GM19035 (cell line): ENCODE data around the gene SLC25A11.

Experiments used
- ATAC-seq: cut with Tn5 transposase; IDR thresholded peaks from one replicate; pipeline ENCODE4 v1.9.1; 2021; ENCODE audit not compliant: unreplicated experiment

The SLC25A11 gene

DNA sequence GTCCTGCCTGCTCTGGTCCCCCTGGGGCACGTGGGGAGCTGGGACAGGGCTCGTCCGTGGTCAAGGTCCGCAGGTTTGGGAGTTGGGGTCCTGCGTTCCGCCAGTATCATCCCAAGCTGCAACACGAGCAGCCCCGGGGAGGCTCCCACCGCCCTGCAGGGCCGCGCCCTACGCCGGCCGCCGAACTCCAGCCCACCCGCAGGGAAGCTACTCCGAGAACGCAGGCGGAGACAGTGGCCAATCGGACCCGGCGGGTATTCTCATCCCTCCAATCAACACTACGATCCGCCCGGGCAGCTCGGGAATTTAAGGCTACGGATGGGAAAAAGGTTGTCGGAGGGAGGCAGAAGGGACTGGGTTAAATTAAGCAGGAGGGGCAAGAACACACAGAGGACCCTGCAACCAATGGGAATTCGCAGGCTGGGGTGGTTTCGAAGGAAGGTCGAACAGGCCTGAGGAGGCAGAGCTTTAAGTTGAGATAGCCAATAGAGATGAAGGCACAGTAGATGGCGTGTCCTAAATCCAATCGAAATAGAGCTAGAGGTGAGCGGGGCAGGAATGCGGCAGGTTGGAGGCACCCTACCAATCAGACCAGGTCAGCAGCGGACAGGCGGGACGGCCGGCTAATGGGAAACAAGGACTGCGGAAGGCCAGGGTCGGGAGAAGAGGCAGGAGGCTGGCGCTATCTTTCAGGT is 27.1 kb upstream of the SLC25A11 start:
- peak; percentile 80 for ATAC-seq

GRCh38 chr17:4965311-4965986 is 25.6 kb upstream of the SLC25A11 start:
- ATAC-seq = no peak

- no peak for ATAC-seq
Measured at GRCh38 chr17:4960279-4960922, 20.6 kb upstream of the SLC25A11 start.

DNA sequence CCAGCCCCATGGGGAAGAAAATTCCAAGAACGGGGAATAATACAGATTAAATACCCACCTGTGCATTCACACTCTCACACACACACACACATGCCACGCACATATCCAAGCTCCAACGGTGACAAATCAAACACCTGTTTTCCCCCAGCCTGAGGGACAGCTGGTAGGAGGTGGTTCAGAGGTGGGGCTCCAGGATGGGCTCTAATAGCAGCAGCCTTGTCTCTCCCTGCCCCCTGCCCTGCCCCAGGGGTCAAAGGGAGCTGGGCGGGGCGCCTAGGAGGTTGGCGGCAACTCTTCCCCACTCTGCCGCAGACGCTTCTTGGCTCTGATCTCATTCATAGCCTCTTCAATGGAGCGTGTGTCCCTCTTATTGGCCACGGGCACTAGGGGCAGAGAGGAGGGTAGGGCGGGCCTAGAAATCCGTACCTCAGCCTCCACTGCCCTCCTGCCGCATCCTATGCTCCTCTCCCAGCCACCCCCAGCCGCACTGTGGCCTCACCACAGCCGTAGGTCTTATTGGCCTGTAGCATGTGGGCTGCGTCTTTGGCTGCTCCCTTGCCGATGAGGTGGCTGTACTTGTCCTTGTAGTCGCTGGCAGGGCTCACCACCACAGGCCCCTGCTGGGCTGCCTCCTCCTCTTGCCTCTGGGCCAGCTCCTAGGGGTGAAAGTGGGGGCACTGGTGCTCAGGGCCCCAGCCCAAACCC is 19.6 kb upstream of the SLC25A11 start:
- ATAC-seq = no peak

- ATAC-seq = no peak
Measured at GRCh38 chr17:4958102-4958501, 18.3 kb upstream of the SLC25A11 start.

DNA sequence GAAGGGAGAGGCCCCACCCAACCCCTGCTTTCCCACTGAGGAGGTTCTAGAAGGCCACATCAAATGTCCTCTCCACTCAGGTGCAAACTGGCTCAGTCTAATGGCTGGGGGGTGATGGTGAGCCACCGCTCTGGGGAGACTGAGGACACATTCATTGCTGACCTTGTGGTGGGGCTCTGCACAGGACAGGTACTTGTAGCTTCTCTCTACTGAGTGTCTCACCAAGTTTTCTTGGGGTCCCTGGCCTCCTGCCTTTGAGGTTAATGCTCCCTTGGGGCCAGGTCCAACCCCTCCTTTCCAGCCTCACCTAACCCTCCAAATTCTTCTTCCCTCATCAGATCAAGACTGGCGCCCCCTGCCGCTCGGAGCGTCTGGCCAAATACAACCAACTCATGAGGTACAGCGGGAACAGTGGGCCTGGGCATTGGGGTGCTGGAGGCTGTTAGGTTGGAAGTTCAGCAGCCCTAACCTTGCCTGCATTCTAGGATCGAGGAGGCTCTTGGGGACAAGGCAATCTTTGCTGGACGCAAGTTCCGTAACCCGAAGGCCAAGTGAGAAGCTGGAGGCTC is 16.7 kb upstream of the SLC25A11 start:
- ATAC-seq = no peak

- ATAC-seq = no peak
Measured at GRCh38 chr17:4955091-4955490, 15.2 kb upstream of the SLC25A11 start.

- no peak for ATAC-seq
Measured at GRCh38 chr17:4953451-4953961, 13.7 kb upstream of the SLC25A11 start.

- no peak for ATAC-seq
Measured at GRCh38 chr17:4951486-4951885, 11.6 kb upstream of the SLC25A11 start.

- no peak for ATAC-seq
Measured at GRCh38 chr17:4950746-4951204, 10.9 kb upstream of the SLC25A11 start, which contains the start of gene ENO3. Gene ENO3 (plus strand): TSS chr17:4951119. CDS start chr17:4951830, 711 bp downstream.

GRCh38 chr17:4950075-4950745 is 10.4 kb upstream of the SLC25A11 start:
- ATAC-seq = peak; percentile 0

GRCh38 chr17:4949321-4950074 is 9.7 kb upstream of the SLC25A11 start:
- ATAC-seq = peak; percentile 39

DNA sequence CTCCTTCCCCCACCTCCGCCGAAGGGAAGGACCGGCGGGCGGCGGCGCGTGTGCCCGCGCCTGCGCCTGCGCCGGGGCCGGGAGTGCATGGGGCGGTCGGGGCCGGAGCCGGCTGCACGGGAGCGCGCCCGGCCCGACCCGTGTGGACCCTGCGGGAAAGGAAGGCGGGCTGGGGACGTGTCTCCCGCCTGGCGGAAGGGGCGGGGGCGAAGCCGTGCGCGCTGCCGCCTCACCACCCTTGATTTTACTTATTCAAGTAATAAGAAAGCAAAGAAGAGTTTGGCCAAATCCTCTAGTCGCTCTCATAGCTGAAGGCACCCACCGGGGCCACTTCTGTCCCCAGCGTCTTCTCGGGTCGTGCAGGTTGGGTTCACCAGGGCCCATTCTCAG is 9.1 kb upstream of the SLC25A11 start:
- ATAC-seq = peak; percentile 36

DNA sequence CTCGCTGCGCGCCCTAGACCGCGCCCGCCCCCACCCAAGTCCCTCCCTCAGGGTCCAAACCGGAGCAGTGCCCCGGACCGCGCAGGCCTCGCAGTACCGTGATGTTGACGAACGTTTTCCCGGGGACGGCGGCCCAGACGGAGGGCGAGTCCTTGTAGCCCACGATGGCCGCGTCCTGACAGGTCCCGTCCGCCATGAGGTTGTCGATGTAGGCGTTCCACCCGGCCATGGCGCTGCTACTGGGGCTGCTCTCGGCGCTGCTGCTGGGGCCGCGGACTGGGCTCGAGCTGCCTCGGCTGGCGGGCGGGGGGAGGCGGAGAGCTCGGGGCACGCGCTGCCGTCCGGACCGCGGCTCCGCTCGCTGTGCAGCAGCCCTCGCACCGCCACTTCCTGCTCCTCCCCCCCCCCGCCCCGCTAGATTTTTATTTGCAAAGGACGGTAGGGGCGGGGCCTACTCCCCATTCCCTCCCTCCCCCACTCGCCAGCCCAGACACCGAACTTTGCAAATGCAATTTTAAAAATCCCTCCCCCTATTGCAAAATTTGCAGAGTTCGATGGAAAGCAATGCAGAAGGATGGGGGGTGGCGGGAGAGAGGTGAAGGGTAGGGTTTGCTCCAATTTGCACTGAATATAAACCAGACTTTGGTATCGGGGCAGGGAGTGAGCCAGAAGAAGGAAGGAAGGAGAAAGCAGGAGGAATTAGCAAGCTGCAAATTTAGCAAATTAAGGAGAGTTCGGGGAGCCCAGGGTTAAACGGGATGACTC is 8.5 kb upstream of the SLC25A11 start, which contains the start of gene PFN1:
Gene PFN1, minus strand, starts transcription at position 365 of the 765 bp plus-strand sequence. Its CDS starts 136 bp downstream, at position 229.
- no peak for ATAC-seq

DNA sequence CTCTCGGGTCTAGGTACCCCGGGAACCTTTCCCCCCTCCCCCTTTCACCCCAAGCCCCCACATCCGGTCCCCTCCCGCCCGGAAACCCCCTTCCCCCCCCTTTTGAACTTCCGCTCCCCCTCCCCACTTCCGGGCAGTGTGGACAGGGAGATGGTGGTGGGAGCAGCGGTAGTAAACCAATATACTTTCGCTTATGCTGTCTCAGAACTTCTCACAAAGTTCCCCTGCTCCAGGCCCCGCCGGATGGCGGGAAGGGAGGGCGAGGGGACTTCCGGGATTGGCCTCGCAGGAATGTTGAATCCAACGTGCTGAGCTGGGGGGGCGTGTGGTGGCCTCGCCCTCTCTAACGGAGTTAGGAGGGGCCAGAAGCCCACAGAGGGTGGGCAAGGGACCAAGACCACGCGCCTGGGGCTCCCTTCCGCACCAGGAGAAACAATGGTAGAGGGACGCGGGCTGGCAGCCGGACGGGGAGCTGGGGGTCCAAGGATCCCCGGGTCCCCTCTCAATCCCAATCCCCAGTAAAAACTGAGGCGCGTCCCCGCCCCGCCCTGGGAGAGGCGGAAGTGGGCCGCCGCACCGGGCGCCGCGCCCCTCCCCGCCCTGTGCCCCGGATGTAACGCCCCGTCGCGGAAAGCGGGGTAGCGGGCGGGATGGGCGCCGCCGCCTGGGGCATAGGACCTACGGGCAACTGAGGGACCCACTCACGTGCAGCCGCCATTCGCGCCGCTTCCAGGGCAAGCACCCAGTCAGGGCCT is 7.7 kb upstream of the SLC25A11 start:
- ATAC-seq = no peak

DNA sequence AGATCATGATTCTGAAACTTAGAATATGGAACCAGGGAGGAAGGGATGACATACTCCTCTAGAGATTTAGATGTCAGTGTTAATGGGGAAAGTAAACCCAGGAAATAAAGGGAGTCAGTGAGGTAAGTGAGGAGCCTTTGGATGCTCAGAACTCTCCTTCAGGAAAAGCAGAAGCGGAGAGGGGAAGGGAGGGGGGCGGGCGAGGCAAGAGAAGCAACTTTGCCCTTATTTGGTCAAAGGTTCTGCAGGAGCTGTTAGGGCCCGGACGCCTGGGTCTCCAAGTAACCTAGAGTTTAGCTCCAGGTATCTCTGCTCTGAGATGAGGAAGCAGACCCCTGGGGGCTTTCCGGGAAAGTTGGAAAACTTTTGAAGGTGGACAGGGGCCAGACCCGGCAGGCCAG is 7.2 kb upstream of the SLC25A11 start:
- ATAC-seq = no peak

DNA sequence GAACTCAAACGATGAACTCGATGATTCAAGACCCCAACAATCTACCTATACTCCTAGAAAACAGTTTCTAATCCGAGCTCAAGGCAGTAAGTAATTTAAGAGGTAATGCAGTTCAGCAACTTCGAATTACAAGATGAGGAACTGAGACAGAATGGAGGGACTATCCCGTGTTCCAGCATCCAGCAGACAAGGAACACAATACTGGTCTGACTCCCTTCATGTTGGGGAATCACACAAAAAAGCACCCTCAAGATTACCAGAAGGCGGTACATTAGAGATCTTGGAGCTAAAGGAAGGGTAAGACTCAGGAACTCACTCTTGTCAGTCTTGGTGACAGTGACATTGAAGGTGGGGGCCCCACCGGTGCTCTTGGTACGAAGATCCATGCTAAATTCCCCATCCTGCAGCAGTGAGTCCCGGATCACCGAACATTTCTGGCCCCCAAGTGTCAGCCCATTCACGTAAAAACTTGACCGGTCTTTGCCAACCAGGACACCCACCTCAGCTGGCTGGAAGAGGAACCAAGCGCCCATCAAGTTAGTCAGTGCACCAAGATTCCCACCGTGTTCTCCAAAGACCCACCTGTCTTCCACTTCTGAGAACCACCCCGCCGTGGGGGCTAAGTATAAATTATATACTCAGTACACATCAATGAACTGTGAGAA is 6.6 kb upstream of the SLC25A11 start:
- no peak for ATAC-seq

GRCh38 chr17:4945944-4946280 is 6.1 kb upstream of the SLC25A11 start:
- no peak for ATAC-seq
